Cerebellar nuclear complex (tissue), 1 donor: ENCODE results near the gene DMRTB1.

ENCODE experiments used
- DNase-seq, 2 experiments: peaks; one replicate each; lab custom pipeline; 2025; lab: John Stamatoyannopoulos, UW

The DMRTB1 gene

GRCh38 chr1:53485478-53486394 is 26.5 kb downstream of the DMRTB1 start:
- no peak for DNase-seq

DNA sequence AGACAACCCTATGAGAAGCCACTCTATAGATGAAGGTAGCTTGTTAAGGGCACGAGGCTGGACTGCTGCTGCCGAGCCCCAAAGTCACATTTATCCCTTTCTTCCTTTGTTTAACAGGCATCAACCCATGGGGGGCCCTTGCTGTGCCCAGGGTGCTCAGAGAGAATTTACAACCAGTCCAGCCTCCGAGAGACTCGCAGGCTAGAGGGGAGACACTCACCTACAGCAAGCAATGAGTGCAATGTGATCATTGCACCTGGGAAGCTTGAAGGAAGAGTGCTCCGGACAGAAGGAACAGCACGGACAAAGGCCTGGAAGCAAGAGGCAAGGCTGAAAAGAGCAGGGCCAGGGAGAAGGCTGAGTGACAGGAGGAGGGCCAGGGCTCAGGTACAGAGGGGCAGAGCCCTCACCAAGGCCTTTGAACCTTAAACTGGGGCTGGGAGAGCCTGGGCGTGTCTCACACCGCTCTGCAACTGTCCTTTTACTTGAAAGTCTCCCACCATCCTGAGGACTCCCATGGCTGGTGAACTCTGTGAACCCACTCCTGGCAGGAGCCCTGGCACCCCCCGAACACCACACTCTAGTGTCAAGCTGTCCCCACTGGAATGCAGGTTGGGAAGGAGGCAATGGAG is 27.3 kb downstream of the DMRTB1 start:
- DNase-seq, result no peak

- no peak for DNase-seq
Observed at GRCh38 chr1:53490351-53490750, 31.2 kb downstream of the DMRTB1 start.

GRCh38 chr1:53495633-53496345 is 36.6 kb downstream of the DMRTB1 start:
- no peak for DNase-seq

DNA sequence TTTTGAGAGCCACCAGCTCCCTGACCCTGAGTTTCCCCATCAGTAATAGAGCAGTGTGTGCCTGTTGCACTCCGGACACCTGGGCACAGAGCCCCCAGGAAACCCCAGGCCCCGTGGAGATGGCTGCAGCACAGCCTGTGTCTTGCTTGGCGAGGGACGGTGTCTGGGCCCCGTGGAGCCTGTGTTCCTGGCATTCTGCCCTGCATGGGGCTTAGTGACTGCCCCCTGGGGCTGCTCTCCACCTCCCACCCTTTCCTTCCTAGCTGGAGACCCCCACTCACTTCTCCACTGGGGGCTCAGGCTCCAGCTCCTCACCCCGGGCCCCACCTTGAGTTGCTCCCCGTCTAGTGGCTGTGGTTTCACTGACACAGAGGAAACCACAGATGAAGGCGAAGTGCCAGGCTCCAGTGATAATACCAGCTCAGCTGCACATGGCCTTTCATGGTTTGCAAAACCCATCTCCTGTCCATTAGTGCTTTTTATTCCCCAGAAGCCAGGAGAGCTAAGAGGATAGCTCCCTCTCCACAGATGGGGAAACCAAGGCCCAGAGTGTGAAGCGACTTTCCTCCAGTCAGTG is 39.4 kb downstream of the DMRTB1 start:
- no peak for DNase-seq

DNA sequence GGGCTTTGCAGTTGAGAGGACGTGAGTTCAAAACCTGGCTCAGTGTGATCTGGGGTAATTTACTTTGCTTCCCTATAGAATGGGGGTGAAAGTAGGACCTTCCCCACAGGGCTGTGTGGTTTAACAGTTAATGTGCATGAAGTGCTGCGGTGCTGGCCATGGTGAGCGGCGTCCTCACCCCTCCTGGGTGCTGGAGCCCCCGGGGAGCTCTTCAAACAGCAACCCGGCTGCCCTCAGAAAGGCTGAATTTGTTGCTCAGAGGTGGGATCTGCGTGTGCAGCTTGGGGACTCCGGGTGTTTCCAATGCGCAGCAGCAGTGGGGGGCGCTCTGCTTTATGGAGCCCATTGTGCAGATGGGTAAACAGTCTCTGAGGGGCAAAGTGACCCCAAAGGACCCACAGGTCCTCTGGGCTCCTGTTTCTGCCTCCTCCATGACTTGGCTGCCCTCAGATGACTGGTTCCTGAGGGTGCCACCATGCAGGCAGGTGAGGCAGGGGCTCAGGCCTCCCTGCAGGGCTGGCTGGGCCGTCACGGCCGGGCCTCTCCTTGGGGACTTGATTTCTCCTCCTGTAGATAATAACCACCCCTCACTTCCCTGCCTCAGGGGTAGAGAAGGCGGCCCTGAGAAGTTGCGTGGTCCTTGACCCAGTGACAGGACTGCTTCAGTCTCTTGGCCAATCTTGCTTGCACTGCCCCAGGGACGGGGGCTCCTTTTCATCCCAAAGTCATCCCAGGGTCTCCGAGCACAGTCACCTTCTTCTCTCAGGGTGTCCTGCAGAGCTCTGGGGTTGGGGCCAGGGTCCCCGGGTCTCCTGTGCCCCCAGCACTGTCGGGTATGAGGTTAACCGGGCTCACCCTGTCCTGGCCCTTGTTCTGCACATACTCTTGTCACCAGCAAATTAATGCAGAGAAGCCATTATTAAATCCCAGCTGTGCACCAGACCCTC is 40.3 kb downstream of the DMRTB1 start:
- no peak for DNase-seq

DNA sequence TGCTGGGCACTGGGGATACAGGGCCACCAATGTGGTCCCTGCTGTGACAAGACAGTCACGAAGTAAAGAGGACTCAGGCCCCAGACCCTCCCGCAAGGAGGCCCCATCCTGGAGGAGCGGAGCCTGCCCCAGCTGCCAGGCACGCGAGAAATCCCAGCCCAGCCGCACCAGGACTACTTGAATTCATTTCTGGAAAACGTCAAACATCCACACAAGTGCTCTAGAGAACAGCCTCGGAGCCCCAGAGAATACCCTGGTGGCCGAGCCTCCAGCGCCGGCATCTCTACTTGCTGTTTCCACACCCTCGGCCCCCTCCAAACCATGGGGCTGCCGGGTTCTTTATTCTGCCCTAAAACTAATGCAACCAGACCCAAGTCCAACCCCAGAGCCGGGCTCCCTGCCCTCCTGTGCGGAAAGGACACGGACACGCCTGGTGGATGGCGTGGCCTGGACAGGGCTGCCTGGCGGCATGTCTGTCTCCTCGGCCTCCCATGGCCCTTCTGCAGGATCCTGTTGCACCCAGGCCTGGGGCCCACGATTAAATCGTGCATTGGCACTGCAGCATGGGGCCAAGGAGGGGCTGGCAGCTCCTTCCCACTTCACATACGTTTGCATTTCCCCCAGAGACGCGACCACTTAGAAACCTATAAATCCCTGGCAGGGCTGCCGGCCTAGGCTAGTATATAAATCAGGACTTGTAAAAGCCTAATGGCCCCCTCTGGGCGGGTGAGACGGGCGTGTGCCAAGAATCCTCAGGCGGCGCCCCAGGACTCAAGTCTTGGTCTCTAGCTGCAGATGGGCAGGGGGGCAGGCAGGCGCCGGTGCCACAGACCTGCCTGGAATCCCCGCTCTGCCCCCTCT is 41.2 kb downstream of the DMRTB1 start:
- DNase-seq, result no peak

GRCh38 chr1:53501065-53502005 is 42.1 kb downstream of the DMRTB1 start:
- no peak for DNase-seq

GRCh38 chr1:53502641-53503432 is 43.6 kb downstream of the DMRTB1 start:
- DNase-seq, result no peak

DNA sequence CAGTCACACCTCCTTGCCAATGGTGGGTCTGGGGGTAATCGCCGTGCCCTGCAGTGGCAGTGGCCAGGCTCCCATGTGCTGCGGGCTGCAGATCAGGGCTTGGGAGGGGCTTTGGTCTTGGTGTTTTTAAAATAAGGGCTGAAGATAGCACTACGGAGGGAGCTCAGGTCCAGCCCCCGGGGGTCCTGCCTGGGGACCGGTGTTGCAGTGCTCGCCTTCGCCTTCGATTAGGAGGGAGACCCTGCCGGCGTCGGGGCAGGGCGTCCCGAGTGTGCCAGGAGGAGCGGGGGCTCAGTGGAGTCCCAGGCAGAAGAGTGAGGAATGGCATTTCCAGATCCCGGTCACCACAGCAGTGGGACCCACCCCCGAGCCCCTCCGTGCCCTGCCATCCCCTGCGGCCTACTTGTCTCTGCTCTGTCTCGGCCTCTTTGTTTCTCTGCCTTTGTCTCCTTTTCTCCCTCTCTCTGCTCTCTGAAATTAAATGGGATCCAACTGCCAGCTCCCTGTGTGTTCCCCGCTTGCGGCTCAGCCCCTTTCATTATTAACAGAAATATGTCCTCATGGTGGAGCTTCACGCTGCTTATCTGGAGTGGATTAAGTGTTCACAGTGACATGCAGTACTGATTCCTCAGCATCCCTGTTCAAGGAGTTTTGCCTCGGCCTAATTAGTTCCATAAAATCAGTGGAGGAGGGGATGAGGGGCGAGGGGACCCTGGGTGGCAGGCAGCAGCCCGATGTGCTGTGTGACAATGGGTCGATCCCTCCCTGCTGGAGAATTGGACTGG is 44.4 kb downstream of the DMRTB1 start:
- no peak for DNase-seq

GRCh38 chr1:53504901-53505300 is 45.7 kb downstream of the DMRTB1 start:
- no peak for DNase-seq

DNA sequence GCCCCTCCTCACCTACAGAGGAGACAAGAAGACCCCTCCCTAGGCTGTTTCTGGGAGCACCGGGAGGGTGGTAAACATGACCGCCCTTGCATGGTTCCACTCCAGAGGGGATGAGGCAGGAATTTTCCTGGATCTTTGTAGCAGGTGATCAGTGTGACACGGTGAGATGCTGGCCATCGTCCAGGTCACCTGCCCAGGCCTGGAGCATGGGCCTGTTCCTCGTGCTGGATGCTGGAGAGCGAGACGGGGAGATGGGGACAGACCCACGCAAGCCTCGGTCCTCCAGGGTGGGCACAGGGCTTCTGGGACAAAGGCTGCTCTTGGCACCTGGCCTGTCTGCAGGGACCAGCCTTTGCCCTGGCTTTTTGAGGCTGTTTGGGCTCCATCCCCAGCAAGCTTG is 46.2 kb downstream of the DMRTB1 start:
- no peak for DNase-seq

GRCh38 chr1:53505891-53506290 is 46.7 kb downstream of the DMRTB1 start:
- no peak for DNase-seq

GRCh38 chr1:53506355-53507050 is 47.3 kb downstream of the DMRTB1 start:
- DNase-seq, result no peak

DNA sequence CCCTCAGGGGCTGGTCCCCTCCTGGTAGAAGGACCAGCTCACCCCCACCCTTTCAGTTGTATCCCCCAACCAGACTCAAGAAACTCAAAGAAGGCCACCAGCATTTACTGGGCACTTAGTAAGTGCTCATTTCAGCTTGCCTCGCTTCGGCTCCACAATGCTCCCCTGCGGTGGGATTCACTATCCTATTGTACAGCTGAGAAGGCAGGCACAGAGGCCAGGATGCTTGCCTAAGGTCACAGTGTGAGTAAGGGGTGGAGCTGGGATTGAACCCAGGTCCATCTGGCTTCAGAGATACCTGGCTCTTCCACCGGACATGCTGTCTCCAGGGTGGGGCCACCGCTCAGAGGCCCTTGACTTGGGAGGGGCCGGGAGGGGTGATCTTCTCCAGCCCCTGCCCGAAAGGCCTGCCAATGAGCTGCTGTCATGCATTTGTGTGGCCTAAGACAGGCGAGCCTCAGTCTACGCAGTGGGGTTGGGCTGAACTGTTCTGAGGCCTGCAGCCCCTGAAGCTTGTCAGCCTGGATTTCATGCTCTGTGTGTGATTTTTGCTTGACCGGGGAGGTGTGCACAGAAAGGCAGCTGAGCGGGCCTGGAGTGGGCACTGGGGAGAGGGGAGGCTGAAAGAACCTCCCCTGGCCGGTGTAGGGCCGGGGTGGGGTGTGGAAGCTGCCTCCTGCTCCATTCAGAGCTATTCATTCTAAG is 48.1 kb downstream of the DMRTB1 start:
- DNase-seq, result no peak
